ENCODE data around the gene CREB3L2. TPM values are rescaled to one million over a fixed set of nuclear protein-coding genes. Genes with fewer than 3 reads are reported as not detected.

Gene CREB3L2
- total RNA-seq, 1 donor: 28.6 TPM

- no peaks in the 10 kb centered on the region for H3K9me3 ChIP-seq (ENCODE audit: low read depth, low read length)
- no peak overlapping the region for H2AFZ ChIP-seq (ENCODE audit: low read length)
- no peak overlapping the region for H3K4me3 ChIP-seq (ENCODE audit: insufficient read depth, low read length)
- H4K20me1 ChIP-seq (ENCODE audit: insufficient read depth, low read length): peaks cover 2% of the 10 kb centered on the region
- peaks cover 27% of the 10 kb centered on the region for H3K4me1 ChIP-seq (ENCODE audit: insufficient read depth, low read length)
- peaks cover 29% of the 10 kb centered on the region for H3K36me3 ChIP-seq (ENCODE audit: insufficient read depth, low read length)
- peaks cover 64% of the 10 kb centered on the region for H3K79me2 ChIP-seq (ENCODE audit: insufficient read depth, low read length)
- no peak overlapping the region for H3K4me2 ChIP-seq (ENCODE audit: insufficient read depth, low read length)
- peak overlapping the region; percentile 35 for H3K27ac ChIP-seq (ENCODE audit: low read depth, low read length)
- TF ChIP-seq, protein P1, sequence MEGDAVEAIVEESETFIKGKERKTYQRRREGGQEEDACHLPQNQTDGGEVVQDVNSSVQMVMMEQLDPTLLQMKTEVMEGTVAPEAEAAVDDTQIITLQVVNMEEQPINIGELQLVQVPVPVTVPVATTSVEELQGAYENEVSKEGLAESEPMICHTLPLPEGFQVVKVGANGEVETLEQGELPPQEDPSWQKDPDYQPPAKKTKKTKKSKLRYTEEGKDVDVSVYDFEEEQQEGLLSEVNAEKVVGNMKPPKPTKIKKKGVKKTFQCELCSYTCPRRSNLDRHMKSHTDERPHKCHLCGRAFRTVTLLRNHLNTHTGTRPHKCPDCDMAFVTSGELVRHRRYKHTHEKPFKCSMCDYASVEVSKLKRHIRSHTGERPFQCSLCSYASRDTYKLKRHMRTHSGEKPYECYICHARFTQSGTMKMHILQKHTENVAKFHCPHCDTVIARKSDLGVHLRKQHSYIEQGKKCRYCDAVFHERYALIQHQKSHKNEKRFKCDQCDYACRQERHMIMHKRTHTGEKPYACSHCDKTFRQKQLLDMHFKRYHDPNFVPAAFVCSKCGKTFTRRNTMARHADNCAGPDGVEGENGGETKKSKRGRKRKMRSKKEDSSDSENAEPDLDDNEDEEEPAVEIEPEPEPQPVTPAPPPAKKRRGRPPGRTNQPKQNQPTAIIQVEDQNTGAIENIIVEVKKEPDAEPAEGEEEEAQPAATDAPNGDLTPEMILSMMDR (IDR thresholded peaks at IDR 0.05; ENCODE audit: extremely low read depth, low read depth, low read length): no peak
- DNase-seq (ENCODE audit: insufficient read length, low spot score, missing footprints): no peak
- H3K27me3 ChIP-seq (ENCODE audit: insufficient read depth, low read length): no peaks in the 10 kb centered on the region
These were observed 161.7 kb downstream of the CREB3L2 start for GRCh38 chr7:137839903-137840779.

DNA sequence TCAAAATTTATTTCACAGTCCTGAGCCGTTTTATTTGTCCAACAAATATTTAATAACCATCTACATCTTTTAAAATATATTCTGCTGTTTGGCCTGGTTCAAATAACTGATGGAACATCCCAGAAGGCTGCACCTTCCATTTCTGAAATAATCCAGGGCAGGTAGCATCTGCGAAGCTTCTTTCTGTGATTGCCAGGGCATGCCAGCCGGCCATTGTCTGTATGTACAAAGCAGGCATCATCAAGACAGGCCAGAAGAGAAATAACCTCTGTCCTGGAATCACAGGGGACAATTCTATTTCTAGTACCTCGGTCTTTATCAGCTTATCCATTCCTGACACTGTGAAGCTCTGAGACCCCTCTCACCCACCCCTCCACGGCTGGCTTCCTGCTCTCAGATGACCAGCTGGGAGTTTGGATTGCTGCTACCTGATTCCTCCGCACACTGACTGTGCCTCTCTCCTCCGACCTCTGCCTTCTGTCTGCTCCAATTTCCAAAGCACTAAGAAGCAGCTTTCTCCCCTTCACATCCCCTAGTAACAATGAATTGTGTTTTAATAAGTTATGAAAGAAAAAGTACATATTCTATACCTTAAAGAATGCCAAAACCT lies 163.1 kb downstream of the CREB3L2 start:
- H4K20me1 ChIP-seq (ENCODE audit: insufficient read depth, low read length): peaks cover 2% of the 10 kb centered on the region
- TF ChIP-seq, protein P1 (IDR thresholded peaks at IDR 0.05; ENCODE audit: extremely low read depth, low read depth, low read length): no peak
- H2AFZ ChIP-seq (ENCODE audit: low read length): no peak overlapping the region
- no peak overlapping the region for H3K4me3 ChIP-seq (ENCODE audit: insufficient read depth, low read length)
- H3K4me2 ChIP-seq (ENCODE audit: insufficient read depth, low read length): no peak overlapping the region
- peaks cover 27% of the 10 kb centered on the region for H3K4me1 ChIP-seq (ENCODE audit: insufficient read depth, low read length)
- peaks cover 51% of the 10 kb centered on the region for H3K79me2 ChIP-seq (ENCODE audit: insufficient read depth, low read length)
- H3K36me3 ChIP-seq (ENCODE audit: insufficient read depth, low read length): peaks cover 41% of the 10 kb centered on the region
- H3K27me3 ChIP-seq (ENCODE audit: insufficient read depth, low read length): no peaks in the 10 kb centered on the region
- peak overlapping the region; percentile 9 for H3K27ac ChIP-seq (ENCODE audit: low read depth, low read length)
- H3K9me3 ChIP-seq (ENCODE audit: low read depth, low read length): no peaks in the 10 kb centered on the region
- DNase-seq (ENCODE audit: insufficient read length, low spot score, missing footprints): no peak

GRCh38 chr7:137836541-137836940 lies 165.3 kb downstream of the CREB3L2 start:
- Histone ChIP-seq H3K36me3 (ENCODE audit: insufficient read depth, low read length) (peaks cover 38% of the 10 kb centered on the region), H3K4me1 (ENCODE audit: insufficient read depth, low read length) (peaks cover 27% of the 10 kb centered on the region), H3K79me2 (ENCODE audit: insufficient read depth, low read length) (peaks cover 37% of the 10 kb centered on the region), H2AFZ (ENCODE audit: low read length) (no peak overlapping the region), H3K27me3 (ENCODE audit: insufficient read depth, low read length) (no peaks in the 10 kb centered on the region), H3K27ac (ENCODE audit: low read depth, low read length) (peak overlapping the region; percentile 78), H3K4me2 (ENCODE audit: insufficient read depth, low read length) (no peak overlapping the region), H3K4me3 (ENCODE audit: insufficient read depth, low read length) (no peak overlapping the region), H4K20me1 (ENCODE audit: insufficient read depth, low read length) (no peaks in the 10 kb centered on the region), H3K9me3 (ENCODE audit: low read depth, low read length) (peaks cover 3% of the 10 kb centered on the region)
- TF ChIP-seq, protein P1 (IDR thresholded peaks at IDR 0.05; ENCODE audit: extremely low read depth, low read depth, low read length): no peak
- DNase-seq (ENCODE audit: insufficient read length, low spot score, missing footprints): no peak

DNA sequence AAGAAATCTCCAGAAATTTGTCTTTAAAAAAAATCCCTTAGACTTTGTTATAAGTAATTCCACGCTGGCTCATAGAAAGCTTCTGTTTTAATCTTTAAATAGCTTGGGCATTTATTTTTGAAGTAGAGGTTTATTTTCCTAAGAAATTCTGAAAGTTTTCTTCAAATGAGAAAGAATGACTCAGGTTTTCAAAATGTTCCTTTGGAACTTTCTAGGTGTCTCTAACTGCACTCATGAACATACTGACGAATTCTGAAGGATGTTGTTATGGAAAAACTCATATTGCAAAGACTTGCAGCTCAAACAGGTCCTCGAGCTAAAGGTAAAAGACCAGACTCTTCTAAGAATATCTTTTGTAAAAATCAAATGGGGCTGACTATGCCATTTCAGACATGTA lies 165.8 kb downstream of the CREB3L2 start:
- Histone ChIP-seq H3K27ac (ENCODE audit: low read depth, low read length) (peak overlapping the region; percentile 78), H2AFZ (ENCODE audit: low read length) (no peak overlapping the region), H3K4me3 (ENCODE audit: insufficient read depth, low read length) (no peak overlapping the region), H3K4me1 (ENCODE audit: insufficient read depth, low read length) (peaks cover 27% of the 10 kb centered on the region), H4K20me1 (ENCODE audit: insufficient read depth, low read length) (no peaks in the 10 kb centered on the region), H3K27me3 (ENCODE audit: insufficient read depth, low read length) (no peaks in the 10 kb centered on the region), H3K79me2 (ENCODE audit: insufficient read depth, low read length) (peaks cover 36% of the 10 kb centered on the region), H3K4me2 (ENCODE audit: insufficient read depth, low read length) (no peak overlapping the region), H3K36me3 (ENCODE audit: insufficient read depth, low read length) (peaks cover 34% of the 10 kb centered on the region), H3K9me3 (ENCODE audit: low read depth, low read length) (peaks cover 3% of the 10 kb centered on the region)
- TF ChIP-seq, protein P1 (IDR thresholded peaks at IDR 0.05; ENCODE audit: extremely low read depth, low read depth, low read length): no peak
- peak; percentile 77 for DNase-seq (ENCODE audit: insufficient read length, low spot score, missing footprints)
